ENCODE results near the gene SLC24A5. TPM values are rescaled to one million over a fixed set of nuclear protein-coding genes. Genes with fewer than 3 reads are reported as not detected.

The SLC24A5 gene
- total and polyA plus RNA-seq, 2 donors (not counting 1 experiment from before 2014, with no cell fraction given): not detected

- Mint-ChIP-seq H3K9me3 (ENCODE audit: insufficient read depth) (peaks cover 2% of the 10 kb centered on the region), H3K27me3 (peaks cover 5% of the 10 kb centered on the region), H3K4me3 (no peak overlapping the region), H3K27ac (no peak overlapping the region), H3K4me1 (no peaks in the 10 kb centered on the region)
- Histone ChIP-seq H3K27ac (ENCODE audit: low read length in 2 of 2) (no peak overlapping the region), H3K9ac (ENCODE audit: low read length) (no peak overlapping the region), H4K20me1 (ENCODE audit: control insufficient read depth, insufficient read depth, low read length, poor library complexity, severe bottlenecking) (no peaks in the 10 kb centered on the region), H3K79me2 (ENCODE audit: control insufficient read depth, insufficient read depth, low read length) (no peaks in the 10 kb centered on the region), H3K36me3 (replicated peaks in 1 of 2; ENCODE audit: control extremely low read depth in 1 of 2, control insufficient read depth in 1 of 2, extremely low read depth in 1 of 2, insufficient read depth in 2 of 2, low read length in 1 of 2) (no peaks in the 10 kb centered on the region), H3K4me2 (replicated peaks; ENCODE audit: low read depth, low read length, poor library complexity, severe bottlenecking) (no peak overlapping the region), H2AFZ (ENCODE audit: insufficient read depth, low read depth, low read length, poor library complexity, severe bottlenecking) (no peak overlapping the region), H3K9me3 (ENCODE audit: control extremely low read depth in 1 of 3, control insufficient read depth in 2 of 3, insufficient read depth in 1 of 3, low read length in 2 of 3) (no peaks in the 10 kb centered on the region), H3K4me3 (ENCODE audit: control extremely low read depth in 1 of 5, extremely low read depth in 1 of 5, insufficient read depth in 1 of 5, low read depth in 2 of 5, low read length in 4 of 5) (no peak overlapping the region), H3K27me3 (replicated peaks in 1 of 4; ENCODE audit: control extremely low read depth in 1 of 4, control insufficient read depth in 3 of 4, insufficient read depth in 4 of 4, low read length in 3 of 4) (no peaks in the 10 kb centered on the region), H3K4me1 (ENCODE audit: control insufficient read depth in 2 of 2, insufficient read depth in 2 of 2, low read length in 2 of 2) (no peaks in the 10 kb centered on the region)
- intact Hi-C loops (cut with micrococcal nuclease): no loop called here
- DNase-seq (no peak), ATAC-seq (ENCODE audit: low read depth) (no peak)
- ChIA-PET CTCF (no interaction called here), POLR2A (no interaction called here)
- 92% methylated on average over 4 of the region's 4 CpGs for WGBS (ENCODE audit: insufficient coverage)
- TF ChIP-seq CTCF (IDR thresholded peaks at IDR 0.05) (no peak), EZH2 (IDR thresholded peaks at IDR 0.05; ENCODE audit: borderline replicate concordance, insufficient read depth, low read depth, low read length, poor library complexity, severe bottlenecking) (no peak)
Observed at GRCh38 chr15:48073881-48074280, 46.9 kb upstream of the SLC24A5 start.

GRCh38 chr15:48076454-48076853 is 44.3 kb upstream of the SLC24A5 start:
- no peak overlapping the region for H3K4me3 ChIP-seq (ENCODE audit: control extremely low read depth in 1 of 5, extremely low read depth in 1 of 5, insufficient read depth in 1 of 5, low read depth in 2 of 5, low read length in 4 of 5)
- no peak for TF ChIP-seq EZH2 (IDR thresholded peaks at IDR 0.05; ENCODE audit: borderline replicate concordance, insufficient read depth, low read depth, low read length, poor library complexity, severe bottlenecking)
- TF ChIP-seq CTCF (IDR thresholded peaks at IDR 0.05): no peak
- H3K9me3 Mint-ChIP-seq (ENCODE audit: insufficient read depth): no peaks in the 10 kb centered on the region

More at GRCh38 chr15:48076454-48076853, 44.3 kb upstream of the SLC24A5 start:
- CTCF ChIA-PET: no interaction called here
- DNase-seq: no peak
- H3K9ac ChIP-seq (ENCODE audit: low read length): no peak overlapping the region
- Mint-ChIP-seq H3K4me1 (no peaks in the 10 kb centered on the region), H3K27ac (no peak overlapping the region), H3K4me3 (no peak overlapping the region), H3K27me3 (peaks cover 5% of the 10 kb centered on the region)
- no peaks in the 10 kb centered on the region for H3K9me3 ChIP-seq (ENCODE audit: control extremely low read depth in 1 of 3, control insufficient read depth in 2 of 3, insufficient read depth in 1 of 3, low read length in 2 of 3)
- H3K27ac ChIP-seq (ENCODE audit: low read length in 2 of 2): no peak overlapping the region
- no peaks in the 10 kb centered on the region for H3K27me3 ChIP-seq (replicated peaks in 1 of 4; ENCODE audit: control extremely low read depth in 1 of 4, control insufficient read depth in 3 of 4, insufficient read depth in 4 of 4, low read length in 3 of 4)
- no peak overlapping the region for H3K4me2 ChIP-seq (replicated peaks; ENCODE audit: low read depth, low read length, poor library complexity, severe bottlenecking)
- WGBS (ENCODE audit: insufficient coverage): 75% methylated on average over 4 of the region's 4 CpGs
- no peak for ATAC-seq (ENCODE audit: low read depth)
- intact Hi-C loops (cut with micrococcal nuclease): no loop called here
- POLR2A ChIA-PET: no interaction called here
- H2AFZ ChIP-seq (ENCODE audit: insufficient read depth, low read depth, low read length, poor library complexity, severe bottlenecking): no peak overlapping the region
- H3K4me1 ChIP-seq (ENCODE audit: control insufficient read depth in 2 of 2, insufficient read depth in 2 of 2, low read length in 2 of 2): no peaks in the 10 kb centered on the region
- no peaks in the 10 kb centered on the region for H4K20me1 ChIP-seq (ENCODE audit: control insufficient read depth, insufficient read depth, low read length, poor library complexity, severe bottlenecking)
- no peaks in the 10 kb centered on the region for H3K36me3 ChIP-seq (replicated peaks in 1 of 2; ENCODE audit: control extremely low read depth in 1 of 2, control insufficient read depth in 1 of 2, extremely low read depth in 1 of 2, insufficient read depth in 2 of 2, low read length in 1 of 2)
- H3K79me2 ChIP-seq (ENCODE audit: control insufficient read depth, insufficient read depth, low read length): no peaks in the 10 kb centered on the region

Data from B cell (primary cell).